ES-I3 (cell line): ENCODE data around the gene CDH16.
"Not testable (repeated sequence)": the region's sequence is repeated elsewhere in the genome, so short reads cannot be mapped to it uniquely, and the experiment has no call there.

Experiments used
- H3K36me3 ChIP-seq: 2 replicates; pipeline ENCODE4 v1.6.1; 2013; ENCODE audit warnings: mild to moderate bottlenecking, low read length, control low read depth, moderate library complexity; ENCODE audit not compliant: insufficient read depth
- H3K4me1 ChIP-seq: 2 replicates; pipeline ENCODE4 v1.6.1; 2013; ENCODE audit warnings: mild to moderate bottlenecking, control low read depth, low read length; ENCODE audit not compliant: insufficient read depth
- H3K9ac ChIP-seq: 2 replicates; pipeline ENCODE4 v1.6.1; 2013; ENCODE audit warnings: low read depth, mild to moderate bottlenecking, low read length, moderate library complexity
- H3K9me3 ChIP-seq: 2 replicates; pipeline ENCODE4 v1.6.1; 2013; ENCODE audit warnings: mild to moderate bottlenecking, low read length, moderate library complexity; ENCODE audit not compliant: control insufficient read depth, insufficient read depth

CDH16 gene, protein sequence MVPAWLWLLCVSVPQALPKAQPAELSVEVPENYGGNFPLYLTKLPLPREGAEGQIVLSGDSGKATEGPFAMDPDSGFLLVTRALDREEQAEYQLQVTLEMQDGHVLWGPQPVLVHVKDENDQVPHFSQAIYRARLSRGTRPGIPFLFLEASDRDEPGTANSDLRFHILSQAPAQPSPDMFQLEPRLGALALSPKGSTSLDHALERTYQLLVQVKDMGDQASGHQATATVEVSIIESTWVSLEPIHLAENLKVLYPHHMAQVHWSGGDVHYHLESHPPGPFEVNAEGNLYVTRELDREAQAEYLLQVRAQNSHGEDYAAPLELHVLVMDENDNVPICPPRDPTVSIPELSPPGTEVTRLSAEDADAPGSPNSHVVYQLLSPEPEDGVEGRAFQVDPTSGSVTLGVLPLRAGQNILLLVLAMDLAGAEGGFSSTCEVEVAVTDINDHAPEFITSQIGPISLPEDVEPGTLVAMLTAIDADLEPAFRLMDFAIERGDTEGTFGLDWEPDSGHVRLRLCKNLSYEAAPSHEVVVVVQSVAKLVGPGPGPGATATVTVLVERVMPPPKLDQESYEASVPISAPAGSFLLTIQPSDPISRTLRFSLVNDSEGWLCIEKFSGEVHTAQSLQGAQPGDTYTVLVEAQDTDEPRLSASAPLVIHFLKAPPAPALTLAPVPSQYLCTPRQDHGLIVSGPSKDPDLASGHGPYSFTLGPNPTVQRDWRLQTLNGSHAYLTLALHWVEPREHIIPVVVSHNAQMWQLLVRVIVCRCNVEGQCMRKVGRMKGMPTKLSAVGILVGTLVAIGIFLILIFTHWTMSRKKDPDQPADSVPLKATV

DNA sequence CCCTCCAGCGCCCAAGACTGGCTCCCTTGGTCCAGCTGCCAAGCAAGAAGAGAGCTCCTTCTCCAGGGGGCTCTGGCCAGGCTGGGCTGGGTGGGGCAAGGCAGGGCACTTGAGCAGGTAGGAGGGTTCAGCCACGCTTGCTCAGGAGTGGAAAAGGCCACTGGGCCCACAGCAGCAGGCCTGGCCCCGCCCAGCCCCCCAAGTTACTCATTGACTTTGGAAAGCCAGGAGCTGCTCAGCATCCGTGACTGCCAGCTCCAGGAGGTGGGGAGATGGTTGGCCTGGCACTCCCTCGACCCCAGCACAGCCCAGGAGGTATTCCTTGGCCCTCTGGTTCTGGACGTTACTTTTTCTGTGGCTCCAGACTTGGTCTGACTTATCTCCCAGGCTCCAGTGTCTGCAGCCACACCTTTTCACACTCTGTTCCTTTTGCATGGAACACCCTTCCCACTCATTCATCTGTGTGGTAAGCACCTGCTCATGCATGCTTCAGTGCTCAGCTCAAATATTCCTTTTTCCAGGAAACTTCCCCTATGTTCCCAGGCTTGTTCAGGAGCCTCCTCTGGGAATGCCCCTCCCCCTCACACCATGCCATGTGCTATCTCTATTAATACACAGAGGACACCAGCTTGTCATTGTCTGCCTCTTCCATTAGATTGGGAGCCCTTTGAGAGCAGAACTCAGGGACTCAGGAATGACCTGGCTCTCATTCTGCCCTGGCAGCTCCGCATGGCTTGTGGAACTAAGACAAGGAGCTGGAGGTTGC, at the start of gene CDH16:
CDH16 (minus strand) TSS at position 83 of the 766 bp plus-strand sequence. CDS start 820 bp downstream, outside the sequence.
- Histone ChIP-seq H3K4me1 (peaks cover 4% of the 10 kb centered on the region; the same call in 1 of the 2 replicates), H3K9ac (no peak within 1 kb of the TSS), H3K36me3 (no peaks in the 10 kb centered on the region), H3K9me3 (no peaks in the 10 kb centered on the region)

- H3K9me3 ChIP-seq = no peaks in the 10 kb centered on the region
- H3K36me3 ChIP-seq = no peaks in the 10 kb centered on the region
- H3K9ac ChIP-seq = no peak overlapping the region
- H3K4me1 ChIP-seq = no peaks in the 10 kb centered on the region
Observed at GRCh38 chr16:66964049-66964448, 45.4 kb upstream of the CDH16 start.

DNA sequence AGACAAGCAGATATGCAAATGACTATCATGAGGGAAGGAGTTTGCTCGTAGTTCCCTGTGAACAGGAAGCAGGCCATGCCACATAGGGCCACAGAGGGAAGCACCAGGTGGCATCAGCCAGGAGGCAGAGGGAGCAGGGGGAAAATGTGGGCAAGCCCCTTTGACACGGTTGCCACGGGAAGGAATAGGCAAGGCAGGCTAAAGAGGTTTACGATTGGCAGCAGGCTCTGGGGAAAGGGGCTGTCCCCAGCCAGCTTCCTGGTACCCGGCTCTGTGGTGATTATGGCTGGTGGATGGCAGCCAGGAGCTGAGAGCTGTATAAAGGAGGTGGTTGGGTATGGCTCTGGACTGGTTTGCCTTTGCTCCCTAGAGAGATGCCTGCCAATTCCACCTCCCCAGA, 43.2 kb upstream of the CDH16 start:
- Histone ChIP-seq H3K9me3 (no peaks in the 10 kb centered on the region), H3K4me1 (no peaks in the 10 kb centered on the region), H3K36me3 (no peaks in the 10 kb centered on the region), H3K9ac (no peak overlapping the region)

GRCh38 chr16:66961065-66961744, 42.5 kb upstream of the CDH16 start, which contains the start of gene CES3:
TSS of gene CES3 (plus strand) at chr16:66961266. CDS start at chr16:66961308, 42 bp downstream.
- H3K9me3 ChIP-seq = no peaks in the 10 kb centered on the region
- no peaks in the 10 kb centered on the region for H3K4me1 ChIP-seq
- peak within 1 kb of the TSS; percentile 41 for H3K9ac ChIP-seq
- H3K36me3 ChIP-seq = no peaks in the 10 kb centered on the region

GRCh38 chr16:66960270-66960669, 41.6 kb upstream of the CDH16 start:
- H3K9ac ChIP-seq = no peak overlapping the region
- H3K9me3 ChIP-seq = no peaks in the 10 kb centered on the region
- H3K36me3 ChIP-seq = no peaks in the 10 kb centered on the region
- no peaks in the 10 kb centered on the region for H3K4me1 ChIP-seq

DNA sequence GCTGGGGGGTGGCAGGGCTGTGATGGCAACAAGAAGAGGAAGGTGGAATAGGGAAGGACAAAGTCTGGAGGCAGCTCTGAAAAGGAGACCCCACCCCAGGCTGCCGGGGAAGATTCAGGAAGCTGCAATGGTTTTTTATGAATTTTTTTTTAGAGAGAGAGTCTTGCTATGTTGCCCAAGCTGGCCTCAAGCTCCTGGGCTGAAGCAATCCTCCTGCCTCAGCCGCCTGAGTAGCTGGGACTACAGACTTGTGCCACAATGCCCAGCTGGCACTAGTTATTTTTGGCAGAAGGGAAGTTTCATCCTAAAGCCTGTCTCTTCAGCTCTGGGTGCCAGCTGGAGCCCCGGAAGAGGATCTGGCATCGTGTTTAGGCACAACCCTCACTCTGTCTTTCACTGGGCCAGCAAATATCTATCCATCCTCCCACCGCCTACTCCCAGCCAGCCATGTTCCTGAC, 41.0 kb upstream of the CDH16 start:
- Histone ChIP-seq H3K9ac (no peak overlapping the region), H3K4me1 (no peaks in the 10 kb centered on the region), H3K36me3 (no peaks in the 10 kb centered on the region), H3K9me3 (no peaks in the 10 kb centered on the region)

- Histone ChIP-seq H3K9me3 (no peaks in the 10 kb centered on the region), H3K36me3 (no peaks in the 10 kb centered on the region), H3K9ac (no peak overlapping the region), H3K4me1 (no peaks in the 10 kb centered on the region)
Observed at GRCh38 chr16:66958857-66959703, 40.4 kb upstream of the CDH16 start.

GRCh38 chr16:66956154-66956457, 37.4 kb upstream of the CDH16 start:
- not testable (repeated sequence) for H3K36me3 ChIP-seq, H3K9ac ChIP-seq, H3K9me3 ChIP-seq, H3K4me1 ChIP-seq

- H3K4me1 ChIP-seq, H3K9me3 ChIP-seq, H3K36me3 ChIP-seq, H3K9ac ChIP-seq: not testable (repeated sequence)
Observed at GRCh38 chr16:66955363-66956153, 36.9 kb upstream of the CDH16 start.

DNA sequence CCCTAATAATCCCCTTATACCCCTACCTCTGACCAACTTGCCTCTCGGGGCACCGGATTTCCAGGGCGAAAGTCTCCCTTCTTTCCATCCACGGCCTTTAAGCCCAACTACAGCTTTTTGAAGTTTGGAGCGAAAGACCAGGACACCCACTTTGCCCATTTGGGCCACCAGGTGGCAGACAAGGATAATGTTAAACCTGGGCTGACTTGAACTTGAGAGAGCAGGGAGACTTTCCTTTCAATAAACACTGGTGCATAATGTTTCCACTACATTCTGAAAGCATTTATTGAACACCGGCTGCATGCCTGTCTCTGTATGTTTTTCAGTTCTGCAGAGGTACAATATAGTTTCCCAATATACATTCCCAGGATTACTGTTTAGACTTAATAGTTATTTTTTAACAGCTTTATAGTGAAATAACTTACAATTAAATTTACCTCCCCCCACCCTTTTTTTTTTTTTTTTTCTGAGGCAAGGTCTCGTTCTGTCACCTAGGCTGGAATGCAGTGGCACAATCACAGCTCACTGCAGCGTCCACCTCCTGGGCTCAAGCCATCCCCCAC, 35.5 kb upstream of the CDH16 start:
- Histone ChIP-seq H3K4me1 (no peaks in the 10 kb centered on the region), H3K36me3 (no peaks in the 10 kb centered on the region), H3K9me3 (no peaks in the 10 kb centered on the region), H3K9ac (no peak overlapping the region)

DNA sequence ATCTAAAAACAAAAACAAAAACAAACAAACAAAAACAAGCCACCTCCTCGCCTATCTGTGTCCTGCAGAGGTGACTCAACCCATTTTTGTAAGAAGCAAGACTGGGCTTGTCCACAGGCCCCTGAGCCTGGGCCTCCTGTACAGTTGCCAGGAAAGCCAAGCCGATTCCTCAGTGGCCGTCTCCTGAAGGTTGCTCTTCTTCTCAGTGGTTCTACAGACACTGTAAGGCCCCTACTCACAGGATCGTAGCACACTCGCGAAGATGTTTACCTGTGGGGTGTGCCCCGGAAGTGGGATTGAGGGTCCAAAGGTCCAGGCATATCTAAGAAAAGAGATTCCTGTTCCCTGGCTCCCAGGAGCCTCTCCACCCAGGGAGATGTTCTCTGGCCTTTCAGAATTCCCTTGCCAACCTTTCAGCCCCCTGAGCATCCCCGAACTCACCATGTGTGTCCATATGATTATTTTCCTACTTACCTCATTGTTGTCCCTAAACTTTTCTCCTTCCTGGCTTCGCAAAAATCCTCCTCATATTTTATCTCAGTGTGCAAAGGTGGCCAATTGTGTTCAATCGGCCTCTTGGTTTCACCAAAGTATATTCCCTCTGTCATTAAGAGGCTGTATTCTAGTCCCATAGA, 34.9 kb upstream of the CDH16 start:
- Histone ChIP-seq H3K9ac (no peak overlapping the region), H3K9me3 (no peaks in the 10 kb centered on the region), H3K4me1 (no peaks in the 10 kb centered on the region), H3K36me3 (no peaks in the 10 kb centered on the region)

DNA sequence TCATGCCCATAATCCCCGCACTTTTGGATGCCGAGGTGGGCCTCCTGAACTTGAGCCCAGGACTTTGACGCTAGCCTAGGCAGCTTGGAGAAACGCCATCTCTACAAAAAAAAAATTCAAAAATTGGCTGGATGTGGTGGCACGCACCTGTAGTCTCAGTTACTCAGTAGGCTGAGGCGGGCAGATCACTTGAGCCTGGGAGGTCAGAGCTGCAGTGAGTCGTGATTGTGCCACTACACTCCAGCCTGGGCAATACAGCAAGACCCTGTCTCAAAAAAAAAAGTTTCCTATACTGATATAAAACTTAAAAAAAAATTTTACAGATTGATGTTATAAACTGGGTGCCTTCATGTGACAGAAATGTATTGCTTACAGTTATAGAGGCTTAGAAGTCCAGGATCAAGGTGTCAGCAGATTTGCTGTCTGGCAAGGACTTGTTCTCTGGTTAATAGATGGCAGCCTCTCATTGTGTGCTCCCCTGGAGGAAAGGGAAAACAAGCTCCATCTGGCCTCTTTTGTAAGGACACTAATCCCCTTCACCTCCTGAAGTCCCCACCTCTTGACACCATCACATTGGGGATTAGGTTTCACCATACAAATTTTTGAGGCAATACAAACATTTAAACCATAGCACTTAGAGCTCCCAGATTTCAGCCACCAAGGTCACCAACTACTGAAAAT, 33.9 kb upstream of the CDH16 start:
- H3K9ac ChIP-seq = no peak overlapping the region
- no peaks in the 10 kb centered on the region for H3K36me3 ChIP-seq
- H3K9me3 ChIP-seq = no peaks in the 10 kb centered on the region
- no peaks in the 10 kb centered on the region for H3K4me1 ChIP-seq
